HEK293 (cell line): ENCODE data around the gene HNRNPL.

ENCODE experiments used
- CTCF ChIP-seq: fragments of 450-650 bp; formaldehyde crosslinking; IDR thresholded peaks from 2 replicates; pipeline ENCODE4 v1.5.1; 2016; ENCODE audit warnings: missing biosample characterization, missing genetic modification characterization
- ELK4 ChIP-seq: IDR thresholded peaks from 2 replicates; pipeline ENCODE4 v1.6.1; 2011; ENCODE audit warnings: mild to moderate bottlenecking, low read depth, low read length, borderline replicate concordance
- MEIS1 ChIP-seq: sonication (generic); formaldehyde crosslinking; IDR thresholded peaks from 2 replicates; pipeline ENCODE4 v1.8.1; 2022; ENCODE audit warnings: missing genetic modification reagents, mild to moderate bottlenecking, borderline replicate concordance
- ZBTB1 ChIP-seq: fragments of 450-650 bp; formaldehyde crosslinking; IDR thresholded peaks from 2 replicates; pipeline ENCODE4 v1.5.1; 2016; ENCODE audit warnings: missing biosample characterization, missing genetic modification characterization
- ZBTB8A ChIP-seq: fragments of 450-650 bp; formaldehyde crosslinking; IDR thresholded peaks from 2 replicates; pipeline ENCODE4 v1.5.1; 2016; ENCODE audit warnings: missing biosample characterization, missing genetic modification characterization
- ZNF121 ChIP-seq: fragments of 450-650 bp; formaldehyde crosslinking; IDR thresholded peaks from 2 replicates; pipeline ENCODE4 v1.5.1; 2016; ENCODE audit warnings: missing biosample characterization, missing genetic modification characterization
- ZNF311 ChIP-seq: fragments of 450-650 bp; formaldehyde crosslinking; IDR thresholded peaks from 2 replicates; pipeline ENCODE4 v1.5.1; 2017; ENCODE audit warnings: missing biosample characterization, missing genetic modification characterization, borderline replicate concordance
- ZNF423 ChIP-seq: fragments of 450-650 bp; formaldehyde crosslinking; IDR thresholded peaks from 2 replicates; pipeline ENCODE4 v1.5.1; 2016; ENCODE audit warnings: missing biosample characterization, missing genetic modification characterization
- ZNF433 ChIP-seq: fragments of 450-650 bp; formaldehyde crosslinking; IDR thresholded peaks from 2 replicates; pipeline ENCODE4 v1.5.1; 2016; ENCODE audit warnings: missing biosample characterization, missing genetic modification characterization, low read depth
- ZNF514 ChIP-seq: fragments of 450-650 bp; formaldehyde crosslinking; IDR thresholded peaks from 2 replicates; pipeline ENCODE4 v1.5.1; 2016; ENCODE audit warnings: missing biosample characterization, missing genetic modification characterization
- ZNF626 ChIP-seq: fragments of 450-650 bp; sonication (Bioruptor Pico); formaldehyde crosslinking; IDR thresholded peaks from 2 replicates; pipeline ENCODE4 v1.5.1; 2018; ENCODE audit warnings: missing biosample characterization, missing genetic modification characterization, inconsistent platforms
- ZNF677 ChIP-seq: fragments of 450-650 bp; IDR thresholded peaks from 2 replicates; pipeline ENCODE4 v1.5.0; 2018; ENCODE audit warnings: missing biosample characterization, mild to moderate bottlenecking, missing genetic modification characterization, moderate library complexity
- ZSCAN4 ChIP-seq: fragments of 450-650 bp; formaldehyde crosslinking; IDR thresholded peaks from 2 replicates; pipeline ENCODE4 v1.5.1; 2017; ENCODE audit warnings: missing biosample characterization, missing genetic modification characterization

GRCh38 chr19:38786572-38787265 lies 63.1 kb downstream of the HNRNPL start:
- no peak for TF ChIP-seq CTCF (tag by site-specific recombination)
- no peak for TF ChIP-seq ZBTB8A (tag by site-specific recombination)
- TF ChIP-seq ZBTB1 (tag by site-specific recombination): no peak
- no peak for TF ChIP-seq ZNF423 (tag by site-specific recombination)
- no peak for TF ChIP-seq ELK4
- no peak for TF ChIP-seq ZNF433 (tag by site-specific recombination)
- no peak for TF ChIP-seq ZNF514
- no peak for TF ChIP-seq ZNF626 (tag by site-specific recombination)
- no peak; the same call in 1 of the 2 replicates for TF ChIP-seq ZNF121 (tag by site-specific recombination)
- no peak for TF ChIP-seq ZNF677 (tag by site-specific recombination)
- TF ChIP-seq MEIS1: no peak
- no peak for TF ChIP-seq ZSCAN4 (tag by site-specific recombination)
- TF ChIP-seq ZNF311: no peak
